WTC11 (cell line): Measurements from ENCODE around the gene ITPRID2. TPM values are rescaled to one million over a fixed set of nuclear protein-coding genes. Genes with fewer than 3 reads are reported as not detected.

Experiments used
- ATAC-seq: fragments of 200-7000 bp; cut with Tn5 transposase; 2 replicates; pipeline ENCODE4 v1.10.0; 2021; ENCODE audit warnings: mild to moderate bottlenecking, moderate library complexity
- CTCF ChIA-PET: fragments of 300-600 bp; sonication (Branson Sonifier 250); formaldehyde crosslinking; loops from one replicate; lab custom pipeline; 2021; ENCODE audit warnings: antibody characterized with exemption; lab: Charles Lee
- POLR2A ChIA-PET: fragments of 350-600 bp; sonication (Branson Sonifier 250); formaldehyde crosslinking; loops from one replicate; lab custom pipeline; 2021; ENCODE audit warnings: antibody characterized with exemption; lab: Charles Lee
- DNase-seq: peaks from one replicate; pipeline ENCODE4 v3.0.0; 2021; ENCODE audit warnings: low spot score
- H3K27ac Mint-ChIP-seq: 2 replicates; pipeline ENCODE4 v1.8.0; 2021; ENCODE audit warnings: mixed read lengths
- H3K27me3 Mint-ChIP-seq: 2 replicates; pipeline ENCODE4 v1.8.0; 2021; ENCODE audit warnings: low read depth, mild to moderate bottlenecking, moderate library complexity, mixed read lengths
- H3K36me3 Mint-ChIP-seq: 2 replicates; pipeline ENCODE4 v1.8.0; 2021; ENCODE audit warnings: mixed read lengths
- H3K4me1 Mint-ChIP-seq: 2 replicates; pipeline ENCODE4 v1.8.0; 2022; ENCODE audit warnings: mixed read lengths
- H3K4me3 Mint-ChIP-seq: 2 replicates; pipeline ENCODE4 v1.8.0; 2021; ENCODE audit warnings: mild to moderate bottlenecking, moderate library complexity, mixed read lengths
- H3K9me3 Mint-ChIP-seq: 2 replicates; pipeline ENCODE4 v1.8.0; 2021; ENCODE audit warnings: mixed read lengths
- CTCF ChIP-seq: fragments of 200-600 bp; IDR thresholded peaks from 2 replicates; pipeline ENCODE4 v1.8.0; 2022; ENCODE audit warnings: antibody characterized with exemption
- E2F4 ChIP-seq: sonication (generic); formaldehyde crosslinking; IDR thresholded peaks from 2 replicates; pipeline ENCODE4 v1.8.1; 2022; ENCODE audit warnings: low read depth, mild to moderate bottlenecking, moderate library complexity, missing genetic modification reagents, borderline replicate concordance
- JUN ChIP-seq: sonication (generic); formaldehyde crosslinking; IDR thresholded peaks from 2 replicates; pipeline ENCODE4 v1.8.0; 2023; ENCODE audit warnings: mild to moderate bottlenecking, missing genetic modification reagents
- MYBL2 ChIP-seq: sonication (generic); formaldehyde crosslinking; IDR thresholded peaks from 2 replicates; pipeline ENCODE4 v1.8.1; 2023; ENCODE audit warnings: mild to moderate bottlenecking, moderate library complexity, missing genetic modification reagents
- NR1H2 ChIP-seq: sonication (generic); formaldehyde crosslinking; IDR thresholded peaks from 2 replicates; pipeline ENCODE4 v1.9.0; 2021; ENCODE audit warnings: mild to moderate bottlenecking, moderate library complexity, missing genetic modification reagents
- PRDM15 ChIP-seq: sonication (generic); formaldehyde crosslinking; IDR thresholded peaks from 2 replicates; pipeline ENCODE4 v1.8.0; 2022; ENCODE audit warnings: missing genetic modification reagents
- PRRX2 ChIP-seq: fragments of 250-450 bp; sonication (Bioruptor Pico); IDR thresholded peaks from 2 replicates; pipeline ENCODE4 v1.8.0; 2021; ENCODE audit warnings: mild to moderate bottlenecking
- RELA ChIP-seq: sonication (generic); formaldehyde crosslinking; IDR thresholded peaks from 2 replicates; pipeline ENCODE4 v1.8.1; 2022; ENCODE audit warnings: missing genetic modification reagents, mild to moderate bottlenecking, borderline replicate concordance
- RORB ChIP-seq: fragments of 250-450 bp; sonication (Bioruptor Pico); IDR thresholded peaks from 2 replicates; pipeline ENCODE4 v1.9.0; 2021; ENCODE audit warnings: mild to moderate bottlenecking
- SOX15 ChIP-seq: fragments of 250-450 bp; sonication (Bioruptor Pico); IDR thresholded peaks from 2 replicates; pipeline ENCODE4 v1.9.0; 2021; ENCODE audit warnings: mild to moderate bottlenecking
- TCF7 ChIP-seq: sonication (generic); formaldehyde crosslinking; IDR thresholded peaks from 2 replicates; pipeline ENCODE4 v1.8.0; 2022; ENCODE audit warnings: mild to moderate bottlenecking, low read depth, missing genetic modification reagents, moderate library complexity
- TEAD1 ChIP-seq: sonication (generic); formaldehyde crosslinking; IDR thresholded peaks from 2 replicates; pipeline ENCODE4 v1.8.0; 2022; ENCODE audit warnings: mild to moderate bottlenecking, missing genetic modification reagents
- ZNF219 ChIP-seq: sonication (generic); formaldehyde crosslinking; IDR thresholded peaks from 2 replicates; pipeline ENCODE4 v1.8.0; 2023; ENCODE audit warnings: missing genetic modification reagents, mild to moderate bottlenecking, borderline replicate concordance
- total RNA-seq: library from RNA; stranded (reverse); gene quantifications from 3 replicates; pipeline ENCODE4 v1.2.3, GENCODE V29; 2021
- TF ChIP-seq, protein P1 (sequence below): sonication (generic); formaldehyde crosslinking; IDR thresholded peaks from 2 replicates; pipeline ENCODE4 v1.8.1; 2023; ENCODE audit warnings: mild to moderate bottlenecking, missing genetic modification reagents, moderate library complexity
- TF ChIP-seq, protein P2 (sequence below): sonication (generic); formaldehyde crosslinking; IDR thresholded peaks from 2 replicates; pipeline ENCODE4 v1.8.0; 2023; ENCODE audit warnings: missing genetic modification reagents
- TF ChIP-seq, protein P3 (sequence below): sonication (generic); formaldehyde crosslinking; IDR thresholded peaks from 2 replicates; pipeline ENCODE4 v1.8.0; 2022; ENCODE audit warnings: mild to moderate bottlenecking, missing genetic modification reagents
- TF ChIP-seq, protein P4 (sequence below): sonication (generic); formaldehyde crosslinking; IDR thresholded peaks from 2 replicates; pipeline ENCODE4 v1.8.1; 2023; ENCODE audit warnings: mild to moderate bottlenecking, missing genetic modification reagents, borderline replicate concordance

The ITPRID2 gene
- total RNA-seq, 1 experiment from 2014 or later: 19.4 TPM

DNA sequence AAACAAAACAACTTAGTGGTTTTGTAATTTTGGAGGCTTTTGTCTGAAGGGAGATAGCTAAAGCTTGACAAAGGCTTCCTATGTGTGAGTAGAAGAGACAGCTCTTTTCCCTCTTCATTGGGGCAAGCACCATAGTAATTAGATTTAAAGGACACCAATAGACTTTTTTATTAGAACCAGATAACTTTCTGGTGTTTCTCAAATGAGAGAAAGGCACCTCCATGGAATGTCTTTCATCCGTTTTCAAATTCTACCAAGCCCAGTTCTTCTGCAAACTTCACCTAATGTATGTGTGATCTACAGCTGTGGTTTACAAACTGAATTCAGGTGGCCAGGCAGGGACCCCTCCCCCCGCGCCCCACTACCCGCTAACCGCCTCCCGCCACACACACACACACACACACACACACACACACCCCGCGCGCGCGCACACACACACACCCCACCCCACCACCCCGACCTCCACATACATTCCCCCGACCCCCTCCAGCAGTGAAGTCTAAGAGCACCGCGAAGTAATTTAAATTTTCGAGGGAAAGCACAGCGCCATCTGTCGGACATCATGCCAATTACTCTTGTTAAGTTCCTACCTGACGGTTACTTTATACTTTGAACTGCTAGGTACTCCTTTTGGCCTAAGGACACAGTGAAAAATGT, 62.5 kb downstream of the ITPRID2 start:
- no peaks in the 10 kb centered on the region for H3K27me3 Mint-ChIP-seq
- ChIA-PET CTCF (interaction anchor here (0.5 to 2.0 kb wide), 30 partner anchors 9 to 726 kb away, joined by 3 to 12 read pairs (median 3); partner anchors contain the start of genes ITPRID2 and PPP1R1C), POLR2A (interaction anchor here (0.7 kb wide), 1 partner anchor 1196 kb away, joined by 5 read pairs; no protein-coding TSS in a partner anchor)
- H3K27ac Mint-ChIP-seq: no peak overlapping the region
- peaks cover 9% of the 10 kb centered on the region; the same call in 1 of the 2 replicates for H3K4me1 Mint-ChIP-seq
- TF ChIP-seq CTCF (peak; percentile 37; the same call in 1 of the 2 replicates), ZNF219 (CRISPR knock-in tag) (no peak)
- peak; percentile 93 for ATAC-seq
- peak; percentile 81 for DNase-seq
- H3K36me3 Mint-ChIP-seq: no peaks in the 10 kb centered on the region
- no peaks in the 10 kb centered on the region for H3K9me3 Mint-ChIP-seq
- H3K4me3 Mint-ChIP-seq: peak overlapping the region; percentile 57

- no peak for TF ChIP-seq NR1H2 (CRISPR knock-in tag)
- TF ChIP-seq, protein P1, sequence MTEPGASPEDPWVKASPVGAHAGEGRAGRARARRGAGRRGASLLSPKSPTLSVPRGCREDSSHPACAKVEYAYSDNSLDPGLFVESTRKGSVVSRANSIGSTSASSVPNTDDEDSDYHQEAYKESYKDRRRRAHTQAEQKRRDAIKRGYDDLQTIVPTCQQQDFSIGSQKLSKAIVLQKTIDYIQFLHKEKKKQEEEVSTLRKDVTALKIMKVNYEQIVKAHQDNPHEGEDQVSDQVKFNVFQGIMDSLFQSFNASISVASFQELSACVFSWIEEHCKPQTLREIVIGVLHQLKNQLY (CRISPR knock-in tag): no peak
- TF ChIP-seq TCF7 (CRISPR knock-in tag): no peak
- no peak for TF ChIP-seq PRDM15 (CRISPR knock-in tag)
- TF ChIP-seq MYBL2 (CRISPR knock-in tag): no peak
- TF ChIP-seq TEAD1 (CRISPR knock-in tag): no peak
- no peak for TF ChIP-seq E2F4 (CRISPR knock-in tag)
- no peak for TF ChIP-seq PRRX2 (CRISPR knock-in tag)
- TF ChIP-seq JUN (CRISPR knock-in tag): no peak
- H3K4me1 Mint-ChIP-seq: peaks cover 9% of the 10 kb centered on the region; the same call in 1 of the 2 replicates
- no peaks in the 10 kb centered on the region for H3K9me3 Mint-ChIP-seq
- no peak for DNase-seq
- H3K4me3 Mint-ChIP-seq: peak overlapping the region; percentile 57; the same call in 1 of the 2 replicates
- no peaks in the 10 kb centered on the region for H3K36me3 Mint-ChIP-seq
- ChIA-PET CTCF (interaction anchor here (0.6 to 2.0 kb wide), 13 partner anchors 8 to 397 kb away, joined by 3 to 12 read pairs (median 6); partner anchors contain the start of gene PPP1R1C), POLR2A (no interaction called here)
- H3K27ac Mint-ChIP-seq: no peak overlapping the region
- no peak for ATAC-seq
- H3K27me3 Mint-ChIP-seq: no peaks in the 10 kb centered on the region
These were observed 63.0 kb downstream of the ITPRID2 start for GRCh38 chr2:181954538-181954883.

DNA sequence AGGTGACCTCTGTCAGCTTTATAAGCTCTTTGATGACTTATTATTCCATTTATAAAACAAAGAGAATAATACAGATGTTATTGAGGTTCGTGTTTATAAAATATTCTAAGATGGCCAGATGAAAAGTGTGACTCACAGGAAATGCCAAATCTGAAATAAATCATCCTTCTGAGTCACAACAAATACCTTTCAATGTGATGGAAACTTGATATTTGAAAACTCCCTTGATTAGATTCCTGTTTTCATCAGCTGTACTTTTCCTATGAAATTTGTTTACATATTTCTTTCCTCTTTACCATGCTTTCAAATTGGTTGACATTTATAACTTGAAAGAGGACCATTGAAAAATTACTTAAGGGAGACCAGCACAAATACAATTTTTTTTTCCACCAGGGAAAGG, 63.5 kb downstream of the ITPRID2 start:
- ATAC-seq (no peak), DNase-seq (no peak)
- Mint-ChIP-seq H3K27ac (no peak overlapping the region), H3K36me3 (no peaks in the 10 kb centered on the region), H3K27me3 (no peaks in the 10 kb centered on the region), H3K4me1 (peaks cover 9% of the 10 kb centered on the region; the same call in 1 of the 2 replicates), H3K9me3 (no peaks in the 10 kb centered on the region), H3K4me3 (no peak overlapping the region)
- POLR2A ChIA-PET: no interaction called here
- CTCF ChIA-PET: interaction anchor here (0.6 to 2.0 kb wide), 11 partner anchors 8 to 396 kb away, joined by 3 to 12 read pairs (median 3); partner anchors contain the start of gene PPP1R1C
- TF ChIP-seq RELA: no peak
- TF ChIP-seq, protein P2, sequence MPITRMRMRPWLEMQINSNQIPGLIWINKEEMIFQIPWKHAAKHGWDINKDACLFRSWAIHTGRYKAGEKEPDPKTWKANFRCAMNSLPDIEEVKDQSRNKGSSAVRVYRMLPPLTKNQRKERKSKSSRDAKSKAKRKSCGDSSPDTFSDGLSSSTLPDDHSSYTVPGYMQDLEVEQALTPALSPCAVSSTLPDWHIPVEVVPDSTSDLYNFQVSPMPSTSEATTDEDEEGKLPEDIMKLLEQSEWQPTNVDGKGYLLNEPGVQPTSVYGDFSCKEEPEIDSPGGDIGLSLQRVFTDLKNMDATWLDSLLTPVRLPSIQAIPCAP: no peak
- TF ChIP-seq RORB (CRISPR knock-in tag): no peak
- TF ChIP-seq, protein P1 (CRISPR knock-in tag): no peak
- TF ChIP-seq, protein P3, sequence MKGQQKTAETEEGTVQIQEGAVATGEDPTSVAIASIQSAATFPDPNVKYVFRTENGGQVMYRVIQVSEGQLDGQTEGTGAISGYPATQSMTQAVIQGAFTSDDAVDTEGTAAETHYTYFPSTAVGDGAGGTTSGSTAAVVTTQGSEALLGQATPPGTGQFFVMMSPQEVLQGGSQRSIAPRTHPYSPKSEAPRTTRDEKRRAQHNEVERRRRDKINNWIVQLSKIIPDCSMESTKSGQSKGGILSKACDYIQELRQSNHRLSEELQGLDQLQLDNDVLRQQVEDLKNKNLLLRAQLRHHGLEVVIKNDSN (CRISPR knock-in tag): no peak
- no peak for TF ChIP-seq SOX15 (CRISPR knock-in tag)
- TF ChIP-seq, protein P4, sequence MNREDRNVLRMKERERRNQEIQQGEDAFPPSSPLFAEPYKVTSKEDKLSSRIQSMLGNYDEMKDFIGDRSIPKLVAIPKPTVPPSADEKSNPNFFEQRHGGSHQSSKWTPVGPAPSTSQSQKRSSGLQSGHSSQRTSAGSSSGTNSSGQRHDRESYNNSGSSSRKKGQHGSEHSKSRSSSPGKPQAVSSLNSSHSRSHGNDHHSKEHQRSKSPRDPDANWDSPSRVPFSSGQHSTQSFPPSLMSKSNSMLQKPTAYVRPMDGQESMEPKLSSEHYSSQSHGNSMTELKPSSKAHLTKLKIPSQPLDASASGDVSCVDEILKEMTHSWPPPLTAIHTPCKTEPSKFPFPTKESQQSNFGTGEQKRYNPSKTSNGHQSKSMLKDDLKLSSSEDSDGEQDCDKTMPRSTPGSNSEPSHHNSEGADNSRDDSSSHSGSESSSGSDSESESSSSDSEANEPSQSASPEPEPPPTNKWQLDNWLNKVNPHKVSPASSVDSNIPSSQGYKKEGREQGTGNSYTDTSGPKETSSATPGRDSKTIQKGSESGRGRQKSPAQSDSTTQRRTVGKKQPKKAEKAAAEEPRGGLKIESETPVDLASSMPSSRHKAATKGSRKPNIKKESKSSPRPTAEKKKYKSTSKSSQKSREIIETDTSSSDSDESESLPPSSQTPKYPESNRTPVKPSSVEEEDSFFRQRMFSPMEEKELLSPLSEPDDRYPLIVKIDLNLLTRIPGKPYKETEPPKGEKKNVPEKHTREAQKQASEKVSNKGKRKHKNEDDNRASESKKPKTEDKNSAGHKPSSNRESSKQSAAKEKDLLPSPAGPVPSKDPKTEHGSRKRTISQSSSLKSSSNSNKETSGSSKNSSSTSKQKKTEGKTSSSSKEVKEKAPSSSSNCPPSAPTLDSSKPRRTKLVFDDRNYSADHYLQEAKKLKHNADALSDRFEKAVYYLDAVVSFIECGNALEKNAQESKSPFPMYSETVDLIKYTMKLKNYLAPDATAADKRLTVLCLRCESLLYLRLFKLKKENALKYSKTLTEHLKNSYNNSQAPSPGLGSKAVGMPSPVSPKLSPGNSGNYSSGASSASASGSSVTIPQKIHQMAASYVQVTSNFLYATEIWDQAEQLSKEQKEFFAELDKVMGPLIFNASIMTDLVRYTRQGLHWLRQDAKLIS: no peak
